Activated T-cell treated with anti-CD3 and anti-CD28 coated beads, Interleukin-2, amount 50 U/mL, for 72 hours (primary cell): ENCODE results near the gene LTBP1. TPM values are rescaled to one million over a fixed set of nuclear protein-coding genes. Genes with fewer than 3 reads are reported as not detected.
A peak's percentile ranks its signal among the peaks of the same experiment; 100 is the strongest.

Experiments used
- ATAC-seq, 2 donors: fragments of 150-1000 bp; cut with Tn5 transposase; replicated peaks in 1 of 2; 2 replicates each; pipeline ENCODE4 v1.10.0; 2021; ENCODE audit warnings: moderate library complexity in 2 of 2, mild to moderate bottlenecking in 1 of 2
- DNase-seq, 2 donors: peaks; one replicate each; pipeline ENCODE4 v3.0.0; 2021 to 2022; ENCODE audit warnings: mixed read lengths in 1 of 2
- H3K27ac Mint-ChIP-seq: one replicate; pipeline ENCODE4 v1.8.0; 2022; ENCODE audit warnings: mild to moderate bottlenecking, moderate library complexity, mixed read lengths
- H3K27me3 Mint-ChIP-seq: one replicate; pipeline ENCODE4 v1.8.0; 2022; ENCODE audit warnings: low read depth, mixed read lengths
- H3K36me3 Mint-ChIP-seq, 2 donors: one replicate each; pipeline ENCODE4 v1.8.0; 2022; ENCODE audit warnings: mixed read lengths in 2 of 2, mild to moderate bottlenecking in 1 of 2; ENCODE audit not compliant: insufficient read depth in 2 of 2
- H3K4me1 Mint-ChIP-seq: one replicate; pipeline ENCODE4 v1.8.0; 2022; ENCODE audit warnings: low read depth, mixed read lengths
- H3K4me3 Mint-ChIP-seq, 2 donors: one replicate each; pipeline ENCODE4 v1.8.0; 2022; ENCODE audit warnings: mild to moderate bottlenecking in 2 of 2, mixed read lengths in 2 of 2, moderate library complexity in 2 of 2
- H3K9me3 Mint-ChIP-seq, 2 donors: one replicate each; pipeline ENCODE4 v1.8.0; 2022; ENCODE audit warnings: mixed read lengths in 2 of 2
- total RNA-seq, 2 donors: library from RNA; stranded (reverse); gene quantifications; one replicate each; pipeline ENCODE4 v1.2.3, GENCODE V29; 2022

Gene LTBP1
- total RNA-seq, 2 donors from 2014 or later: 0.50 to 0.67 TPM

- DNase-seq (no peak), ATAC-seq (no peak)
- H3K27me3 Mint-ChIP-seq: peaks cover 25% of the 10 kb centered on the region
- H3K9me3 Mint-ChIP-seq: peaks cover 0 to 2% of the 10 kb centered on the region in 2 donors
- no peaks in the 10 kb centered on the region for H3K4me1 Mint-ChIP-seq
- H3K27ac Mint-ChIP-seq: no peak overlapping the region
- no peaks in the 10 kb centered on the region for H3K36me3 Mint-ChIP-seq
- no peak overlapping the region for H3K4me3 Mint-ChIP-seq
Observed at GRCh38 chr2:33258387-33258786, 311.6 kb downstream of the LTBP1 start.

- Mint-ChIP-seq H3K4me3 (no peak overlapping the region), H3K36me3 (peaks cover 0 to under 1% of the 10 kb centered on the region in 2 donors), H3K27ac (no peak overlapping the region), H3K27me3 (peaks cover 25% of the 10 kb centered on the region), H3K4me1 (no peaks in the 10 kb centered on the region), H3K9me3 (no peaks in the 10 kb centered on the region)
- no peak for ATAC-seq
- no peak for DNase-seq
Observed at GRCh38 chr2:33262097-33262496, 315.3 kb downstream of the LTBP1 start.

GRCh38 chr2:33264766-33265165 is 318.0 kb downstream of the LTBP1 start:
- H3K36me3 Mint-ChIP-seq: peaks cover 1 to 3% of the 10 kb centered on the region in 2 donors
- peaks cover 0 to 2% of the 10 kb centered on the region in 2 donors for H3K9me3 Mint-ChIP-seq
- DNase-seq (no peak), ATAC-seq (no peak)
- no peak overlapping the region for H3K27ac Mint-ChIP-seq
- no peak overlapping the region for H3K4me3 Mint-ChIP-seq
- peaks cover 11% of the 10 kb centered on the region for H3K4me1 Mint-ChIP-seq
- H3K27me3 Mint-ChIP-seq: peaks cover 22% of the 10 kb centered on the region

GRCh38 chr2:33265584-33266338 is 319.0 kb downstream of the LTBP1 start:
- Mint-ChIP-seq H3K27ac (no peak overlapping the region), H3K9me3 (peaks cover 0 to 2% of the 10 kb centered on the region in 2 donors), H3K4me1 (peaks cover 11% of the 10 kb centered on the region), H3K27me3 (peaks cover 27% of the 10 kb centered on the region), H3K36me3 (peaks cover 1 to 3% of the 10 kb centered on the region in 2 donors), H3K4me3 (no peak overlapping the region)
- no peak for ATAC-seq
- no peak for DNase-seq

GRCh38 chr2:33266467-33266866 is 319.7 kb downstream of the LTBP1 start:
- Mint-ChIP-seq H3K4me1 (peaks cover 17% of the 10 kb centered on the region), H3K9me3 (peaks cover 0 to 2% of the 10 kb centered on the region in 2 donors), H3K4me3 (no peak overlapping the region), H3K27ac (no peak overlapping the region), H3K36me3 (peaks cover 1 to 3% of the 10 kb centered on the region in 2 donors), H3K27me3 (peaks cover 26% of the 10 kb centered on the region)
- no peak for ATAC-seq
- DNase-seq: no peak

GRCh38 chr2:33267043-33267442 is 320.3 kb downstream of the LTBP1 start:
- H3K36me3 Mint-ChIP-seq: peaks cover 1 to 3% of the 10 kb centered on the region in 2 donors
- no peak for DNase-seq
- H3K9me3 Mint-ChIP-seq: peaks cover 0 to 2% of the 10 kb centered on the region in 2 donors
- no peak for ATAC-seq
- no peak overlapping the region for H3K27ac Mint-ChIP-seq
- no peak overlapping the region for H3K4me3 Mint-ChIP-seq
- H3K27me3 Mint-ChIP-seq: peaks cover 26% of the 10 kb centered on the region
- H3K4me1 Mint-ChIP-seq: peaks cover 23% of the 10 kb centered on the region

GRCh38 chr2:33267756-33268155 is 321.0 kb downstream of the LTBP1 start:
- Mint-ChIP-seq H3K4me1 (peaks cover 25% of the 10 kb centered on the region), H3K27me3 (peaks cover 27% of the 10 kb centered on the region), H3K36me3 (peaks cover 1 to 3% of the 10 kb centered on the region in 2 donors), H3K27ac (peak overlapping the region; percentile 73), H3K9me3 (peaks cover 0 to 2% of the 10 kb centered on the region in 2 donors), H3K4me3 (no peak overlapping the region)
- no peak for ATAC-seq
- DNase-seq: no peak

- DNase-seq (no peak), ATAC-seq (no peak)
- Mint-ChIP-seq H3K9me3 (peaks cover 0 to 2% of the 10 kb centered on the region in 2 donors), H3K36me3 (peaks cover 1 to 3% of the 10 kb centered on the region in 2 donors), H3K4me1 (peaks cover 25% of the 10 kb centered on the region), H3K27me3 (peaks cover 33% of the 10 kb centered on the region), H3K4me3 (no peak overlapping the region), H3K27ac (no peak overlapping the region)
Observed at GRCh38 chr2:33268246-33268831, 321.6 kb downstream of the LTBP1 start.

- peaks cover 1 to 3% of the 10 kb centered on the region in 2 donors for H3K36me3 Mint-ChIP-seq
- ATAC-seq (peak; percentile 72 to 84), DNase-seq (peak; percentile 23 to 29)
- H3K27ac Mint-ChIP-seq: peak overlapping the region; percentile 28
- H3K4me3 Mint-ChIP-seq: peak overlapping the region in 1 of 2 donors; percentile 42
- peaks cover 35% of the 10 kb centered on the region for H3K27me3 Mint-ChIP-seq
- peaks cover 0 to 2% of the 10 kb centered on the region in 2 donors for H3K9me3 Mint-ChIP-seq
- peaks cover 38% of the 10 kb centered on the region for H3K4me1 Mint-ChIP-seq
Observed at GRCh38 chr2:33272001-33272400, 325.2 kb downstream of the LTBP1 start.

- ATAC-seq (no peak), DNase-seq (no peak)
- H3K4me1 Mint-ChIP-seq: peaks cover 32% of the 10 kb centered on the region
- H3K27ac Mint-ChIP-seq: no peak overlapping the region
- H3K9me3 Mint-ChIP-seq: no peaks in the 10 kb centered on the region
- no peaks in the 10 kb centered on the region for H3K36me3 Mint-ChIP-seq
- peaks cover 34% of the 10 kb centered on the region for H3K27me3 Mint-ChIP-seq
- no peak overlapping the region for H3K4me3 Mint-ChIP-seq
Observed at GRCh38 chr2:33273479-33273878, 326.7 kb downstream of the LTBP1 start.

GRCh38 chr2:33274524-33274923 is 327.8 kb downstream of the LTBP1 start:
- H3K27me3 Mint-ChIP-seq: peaks cover 23% of the 10 kb centered on the region
- no peak overlapping the region for H3K4me3 Mint-ChIP-seq
- H3K9me3 Mint-ChIP-seq: no peaks in the 10 kb centered on the region
- H3K4me1 Mint-ChIP-seq: peaks cover 28% of the 10 kb centered on the region
- no peak for DNase-seq
- H3K27ac Mint-ChIP-seq: no peak overlapping the region
- ATAC-seq: no peak
- no peaks in the 10 kb centered on the region for H3K36me3 Mint-ChIP-seq

GRCh38 chr2:33275689-33276444 is 329.1 kb downstream of the LTBP1 start:
- Mint-ChIP-seq H3K4me1 (peaks cover 27% of the 10 kb centered on the region), H3K4me3 (peak overlapping the region in 1 of 2 donors; percentile 5), H3K27me3 (peaks cover 20% of the 10 kb centered on the region), H3K9me3 (no peaks in the 10 kb centered on the region), H3K36me3 (no peaks in the 10 kb centered on the region), H3K27ac (no peak overlapping the region)
- ATAC-seq: peak; percentile 79 to 93
- peak; percentile 50 to 56 for DNase-seq

- Mint-ChIP-seq H3K4me1 (peaks cover 15% of the 10 kb centered on the region), H3K4me3 (no peak overlapping the region), H3K9me3 (no peaks in the 10 kb centered on the region), H3K27ac (no peak overlapping the region), H3K36me3 (no peaks in the 10 kb centered on the region), H3K27me3 (peaks cover 23% of the 10 kb centered on the region)
- no peak for ATAC-seq
- DNase-seq: no peak
Observed at GRCh38 chr2:33277002-33277426, 330.3 kb downstream of the LTBP1 start.
